ENCODE measurements around the gene BCAS3. TPM values are rescaled to one million over a fixed set of nuclear protein-coding genes. Genes with fewer than 3 reads are reported as not detected.

BCAS3 gene
- total and polyA plus RNA-seq, 3 experiments from 2014 or later: 10.7 to 35.3 (median 13.5) TPM

DNA sequence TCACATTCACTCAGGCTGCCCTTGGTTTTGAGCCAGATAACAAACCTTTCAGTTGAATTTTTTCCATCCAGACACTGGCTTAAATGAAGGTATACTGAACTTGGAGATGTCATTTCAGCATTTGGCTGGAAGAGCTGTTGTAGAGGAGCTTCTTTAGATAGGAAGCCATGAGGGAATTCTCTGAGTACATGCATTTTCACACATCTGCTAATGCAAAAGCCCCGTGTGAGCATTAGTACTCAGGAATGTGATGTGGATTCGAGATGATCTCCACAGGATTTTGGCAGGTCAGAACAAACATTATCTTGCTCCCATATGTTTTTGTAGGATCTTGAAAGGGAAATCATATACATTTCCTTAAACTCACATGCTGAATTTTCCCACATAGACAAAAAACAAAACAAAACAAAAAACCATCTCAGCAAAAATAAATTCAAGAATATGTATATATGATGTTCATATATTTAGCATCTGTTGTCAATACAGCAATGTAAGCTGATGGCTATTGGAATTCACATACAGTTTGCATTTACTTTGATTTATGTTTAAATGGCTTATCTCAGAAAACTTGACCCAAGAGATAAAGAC is 444.8 kb downstream of the BCAS3 start:
- ChIA-PET CTCF (no interaction called here), POLR2A (no interaction called here)
- peaks cover 0 to 2% (median 0%) of the 10 kb centered on the region in 3 donors for H3K4me1 Mint-ChIP-seq
- Histone ChIP-seq H3K4me1 (ENCODE audit: insufficient read depth, low read length) (no peaks in the 10 kb centered on the region), H3K4me3 (ENCODE audit: low read length) (no peak overlapping the region), H3K36me3 (ENCODE audit: insufficient read depth, low read length) (no peaks in the 10 kb centered on the region), H3K9me3 (ENCODE audit: low read length) (no peaks in the 10 kb centered on the region), H3K27ac (ENCODE audit: low read depth, low read length) (no peak overlapping the region), H3K27me3 (ENCODE audit: insufficient read depth, low read length, poor library complexity, severe bottlenecking) (no peaks in the 10 kb centered on the region)
- peaks cover 0 to 7% (median 4%) of the 10 kb centered on the region in 3 donors for H3K36me3 Mint-ChIP-seq
- DNase-seq: no peak
- no peak overlapping the region for H3K27ac Mint-ChIP-seq
- H3K9me3 Mint-ChIP-seq: no peaks in the 10 kb centered on the region
- no peaks in the 10 kb centered on the region for H3K27me3 Mint-ChIP-seq
- H3K4me3 Mint-ChIP-seq: no peak overlapping the region

GRCh38 chr17:61124562-61124961 is 446.9 kb downstream of the BCAS3 start:
- Mint-ChIP-seq H3K4me3 (no peak overlapping the region), H3K27me3 (no peaks in the 10 kb centered on the region), H3K36me3 (peaks cover 0 to 6% (median 4%) of the 10 kb centered on the region in 3 donors), H3K4me1 (peaks cover 0 to 3% (median 0%) of the 10 kb centered on the region in 3 donors), H3K9me3 (no peaks in the 10 kb centered on the region), H3K27ac (no peak overlapping the region)
- ChIA-PET CTCF (no interaction called here), POLR2A (no interaction called here)
- Histone ChIP-seq H3K4me3 (ENCODE audit: low read length) (no peak overlapping the region), H3K27me3 (ENCODE audit: insufficient read depth, low read length, poor library complexity, severe bottlenecking) (no peaks in the 10 kb centered on the region), H3K27ac (ENCODE audit: low read depth, low read length) (no peak overlapping the region), H3K4me1 (ENCODE audit: insufficient read depth, low read length) (peaks cover 6% of the 10 kb centered on the region), H3K36me3 (ENCODE audit: insufficient read depth, low read length) (no peaks in the 10 kb centered on the region), H3K9me3 (ENCODE audit: low read length) (no peaks in the 10 kb centered on the region)
- no peak for DNase-seq

- H3K4me1 Mint-ChIP-seq: peaks cover 0 to 3% (median 0%) of the 10 kb centered on the region in 3 donors
- H3K27ac Mint-ChIP-seq: no peak overlapping the region
- ChIA-PET POLR2A (no interaction called here), CTCF (no interaction called here)
- Histone ChIP-seq H3K27ac (ENCODE audit: low read depth, low read length) (no peak overlapping the region), H3K4me1 (ENCODE audit: insufficient read depth, low read length) (peaks cover 6% of the 10 kb centered on the region), H3K27me3 (ENCODE audit: insufficient read depth, low read length, poor library complexity, severe bottlenecking) (no peaks in the 10 kb centered on the region), H3K36me3 (ENCODE audit: insufficient read depth, low read length) (no peaks in the 10 kb centered on the region), H3K9me3 (ENCODE audit: low read length) (no peaks in the 10 kb centered on the region), H3K4me3 (ENCODE audit: low read length) (no peak overlapping the region)
- DNase-seq: no peak
- no peaks in the 10 kb centered on the region for H3K9me3 Mint-ChIP-seq
- H3K4me3 Mint-ChIP-seq: no peak overlapping the region
- peaks cover 0 to 6% (median 4%) of the 10 kb centered on the region in 3 donors for H3K36me3 Mint-ChIP-seq
- H3K27me3 Mint-ChIP-seq: no peaks in the 10 kb centered on the region
Observed at GRCh38 chr17:61126473-61127249, 449.0 kb downstream of the BCAS3 start.

GRCh38 chr17:61127960-61128359 is 450.3 kb downstream of the BCAS3 start:
- H3K9me3 ChIP-seq (ENCODE audit: low read length): no peaks in the 10 kb centered on the region
- Mint-ChIP-seq H3K4me3 (no peak overlapping the region), H3K36me3 (peaks cover 0 to 6% (median 4%) of the 10 kb centered on the region in 3 donors), H3K9me3 (no peaks in the 10 kb centered on the region), H3K4me1 (peaks cover 0 to 4% (median 3%) of the 10 kb centered on the region in 3 donors), H3K27ac (no peak overlapping the region), H3K27me3 (no peaks in the 10 kb centered on the region)
- H3K4me3 ChIP-seq (ENCODE audit: low read length): no peak overlapping the region
- POLR2A ChIA-PET: no interaction called here
- H3K27ac ChIP-seq (ENCODE audit: low read depth, low read length): no peak overlapping the region
- H3K27me3 ChIP-seq (ENCODE audit: insufficient read depth, low read length, poor library complexity, severe bottlenecking): no peaks in the 10 kb centered on the region
- peaks cover 6% of the 10 kb centered on the region for H3K4me1 ChIP-seq (ENCODE audit: insufficient read depth, low read length)
- H3K36me3 ChIP-seq (ENCODE audit: insufficient read depth, low read length): no peaks in the 10 kb centered on the region
- no peak for DNase-seq
- CTCF ChIA-PET: no interaction called here

GRCh38 chr17:61128661-61129115 is 451.0 kb downstream of the BCAS3 start:
- H3K9me3 ChIP-seq (ENCODE audit: low read length): no peaks in the 10 kb centered on the region
- peaks cover 6% of the 10 kb centered on the region for H3K4me1 ChIP-seq (ENCODE audit: insufficient read depth, low read length)
- H3K27ac ChIP-seq (ENCODE audit: low read depth, low read length): no peak overlapping the region
- POLR2A ChIA-PET: no interaction called here
- Mint-ChIP-seq H3K4me1 (peaks cover 0 to 4% (median 3%) of the 10 kb centered on the region in 3 donors), H3K27ac (peak overlapping the region in 1 of 8 donors; percentile 49), H3K27me3 (no peaks in the 10 kb centered on the region), H3K4me3 (no peak overlapping the region), H3K9me3 (no peaks in the 10 kb centered on the region), H3K36me3 (peaks cover 0 to 6% (median 4%) of the 10 kb centered on the region in 3 donors)
- no peaks in the 10 kb centered on the region for H3K36me3 ChIP-seq (ENCODE audit: insufficient read depth, low read length)
- CTCF ChIA-PET: no interaction called here
- no peak overlapping the region for H3K4me3 ChIP-seq (ENCODE audit: low read length)
- no peaks in the 10 kb centered on the region for H3K27me3 ChIP-seq (ENCODE audit: insufficient read depth, low read length, poor library complexity, severe bottlenecking)
- no peak for DNase-seq

DNA sequence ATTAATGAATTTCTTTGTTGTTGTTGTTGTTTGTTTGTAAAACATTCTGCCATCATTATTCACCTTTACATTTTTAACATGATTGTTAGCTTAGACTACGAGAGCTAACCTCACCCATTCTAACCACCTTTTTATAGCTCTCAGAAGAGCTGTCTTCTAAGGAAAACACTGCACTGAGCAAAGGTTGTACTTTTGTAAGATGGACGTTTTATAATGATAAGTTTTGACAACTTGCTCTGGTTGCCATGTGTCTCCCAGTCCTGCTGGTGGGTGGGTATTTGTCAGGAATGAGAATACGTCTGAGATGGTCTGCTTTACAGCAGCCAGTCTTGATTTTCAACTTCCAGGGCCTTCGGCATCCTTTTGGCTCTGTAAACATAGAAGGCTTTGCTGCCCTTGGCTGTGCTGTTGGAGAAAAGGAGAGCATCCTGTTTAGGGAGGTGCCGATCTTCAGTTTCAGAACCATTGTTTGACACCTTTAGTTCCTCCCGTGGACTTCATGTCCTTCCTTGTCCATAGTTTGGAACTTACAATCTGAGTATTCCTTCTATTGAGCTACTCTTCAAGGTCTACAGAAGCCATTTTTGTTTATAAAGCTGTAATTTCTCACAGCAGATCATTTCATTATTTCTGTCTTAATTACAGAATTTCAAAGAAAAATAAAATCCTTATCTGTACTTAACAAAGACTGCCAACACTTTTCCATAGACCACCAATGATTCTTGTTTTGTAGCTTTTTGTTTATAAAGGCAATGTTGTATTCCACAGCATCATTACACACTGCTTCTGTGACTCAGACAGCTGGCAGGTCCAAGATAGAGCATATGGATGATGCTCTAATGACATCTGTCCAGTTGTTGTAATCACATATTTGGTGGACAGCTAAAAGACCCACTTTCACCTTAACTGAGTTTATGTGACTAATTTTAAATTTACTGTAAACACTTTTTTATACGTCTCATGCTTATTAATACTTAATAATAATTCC is 451.9 kb downstream of the BCAS3 start:
- Histone ChIP-seq H3K9me3 (ENCODE audit: low read length) (no peaks in the 10 kb centered on the region), H3K27me3 (ENCODE audit: insufficient read depth, low read length, poor library complexity, severe bottlenecking) (no peaks in the 10 kb centered on the region), H3K4me3 (ENCODE audit: low read length) (no peak overlapping the region), H3K36me3 (ENCODE audit: insufficient read depth, low read length) (no peaks in the 10 kb centered on the region), H3K27ac (ENCODE audit: low read depth, low read length) (no peak overlapping the region), H3K4me1 (ENCODE audit: insufficient read depth, low read length) (peaks cover 6% of the 10 kb centered on the region)
- ChIA-PET POLR2A (no interaction called here), CTCF (no interaction called here)
- Mint-ChIP-seq H3K27me3 (no peaks in the 10 kb centered on the region), H3K36me3 (peaks cover 0 to 6% (median 4%) of the 10 kb centered on the region in 3 donors), H3K9me3 (no peaks in the 10 kb centered on the region), H3K27ac (no peak overlapping the region), H3K4me1 (peaks cover 0 to 4% (median 3%) of the 10 kb centered on the region in 3 donors), H3K4me3 (no peak overlapping the region)
- DNase-seq: no peak

DNA sequence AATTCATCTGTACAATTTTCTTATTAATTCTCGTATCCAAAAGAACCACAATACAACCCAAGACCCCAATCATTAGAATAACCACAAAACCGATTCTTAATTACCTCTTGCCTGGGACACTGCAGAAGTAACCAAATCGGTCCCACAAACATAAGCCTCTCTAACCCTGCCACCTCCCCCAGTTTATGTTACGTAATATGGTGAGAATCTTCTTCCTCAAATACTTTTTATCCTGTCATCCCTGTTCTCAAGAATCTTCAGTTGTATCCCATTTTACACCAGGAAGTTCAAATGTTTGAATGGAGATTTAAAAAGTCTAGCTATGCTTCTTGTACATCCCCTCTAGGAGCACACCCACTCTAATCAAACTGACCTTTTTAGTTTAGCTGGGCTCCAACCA is 452.7 kb downstream of the BCAS3 start:
- CTCF ChIA-PET: no interaction called here
- POLR2A ChIA-PET: no interaction called here
- H3K4me3 Mint-ChIP-seq: no peak overlapping the region

More for the DNA sequence above, 452.7 kb downstream of the BCAS3 start:
- Histone ChIP-seq H3K27me3 (ENCODE audit: insufficient read depth, low read length, poor library complexity, severe bottlenecking) (no peaks in the 10 kb centered on the region), H3K9me3 (ENCODE audit: low read length) (no peaks in the 10 kb centered on the region), H3K27ac (ENCODE audit: low read depth, low read length) (no peak overlapping the region), H3K36me3 (ENCODE audit: insufficient read depth, low read length) (no peaks in the 10 kb centered on the region), H3K4me3 (ENCODE audit: low read length) (no peak overlapping the region), H3K4me1 (ENCODE audit: insufficient read depth, low read length) (peaks cover 6% of the 10 kb centered on the region)
- Mint-ChIP-seq H3K9me3 (no peaks in the 10 kb centered on the region), H3K4me1 (peaks cover 0 to 4% (median 3%) of the 10 kb centered on the region in 3 donors), H3K36me3 (peaks cover 0 to 6% (median 4%) of the 10 kb centered on the region in 3 donors), H3K27ac (no peak overlapping the region), H3K27me3 (no peaks in the 10 kb centered on the region)
- DNase-seq: no peak
